ENCODE measurements around the gene FNDC3B.

DNA sequence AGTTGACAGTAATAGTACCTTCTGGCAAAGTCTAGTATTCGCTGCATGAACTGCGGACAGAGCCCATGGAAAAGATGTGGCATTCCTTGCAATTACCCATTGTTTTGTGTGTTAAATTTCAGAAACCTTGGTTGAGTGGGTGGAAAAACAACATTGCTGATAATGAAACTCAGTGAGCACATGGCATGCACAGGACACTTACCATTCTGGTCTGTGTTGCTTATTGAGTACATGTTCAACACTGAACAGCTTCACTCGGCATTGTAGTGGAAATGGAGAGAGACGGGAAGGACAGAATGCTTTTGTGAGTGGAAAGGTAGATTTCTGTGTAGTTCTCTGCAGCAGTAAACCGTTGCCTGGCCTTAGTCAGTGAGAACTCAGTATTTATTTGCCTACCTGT is 165.3 kb downstream of the FNDC3B start:
- TF ChIP-seq, protein P1, sequence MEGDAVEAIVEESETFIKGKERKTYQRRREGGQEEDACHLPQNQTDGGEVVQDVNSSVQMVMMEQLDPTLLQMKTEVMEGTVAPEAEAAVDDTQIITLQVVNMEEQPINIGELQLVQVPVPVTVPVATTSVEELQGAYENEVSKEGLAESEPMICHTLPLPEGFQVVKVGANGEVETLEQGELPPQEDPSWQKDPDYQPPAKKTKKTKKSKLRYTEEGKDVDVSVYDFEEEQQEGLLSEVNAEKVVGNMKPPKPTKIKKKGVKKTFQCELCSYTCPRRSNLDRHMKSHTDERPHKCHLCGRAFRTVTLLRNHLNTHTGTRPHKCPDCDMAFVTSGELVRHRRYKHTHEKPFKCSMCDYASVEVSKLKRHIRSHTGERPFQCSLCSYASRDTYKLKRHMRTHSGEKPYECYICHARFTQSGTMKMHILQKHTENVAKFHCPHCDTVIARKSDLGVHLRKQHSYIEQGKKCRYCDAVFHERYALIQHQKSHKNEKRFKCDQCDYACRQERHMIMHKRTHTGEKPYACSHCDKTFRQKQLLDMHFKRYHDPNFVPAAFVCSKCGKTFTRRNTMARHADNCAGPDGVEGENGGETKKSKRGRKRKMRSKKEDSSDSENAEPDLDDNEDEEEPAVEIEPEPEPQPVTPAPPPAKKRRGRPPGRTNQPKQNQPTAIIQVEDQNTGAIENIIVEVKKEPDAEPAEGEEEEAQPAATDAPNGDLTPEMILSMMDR (conservative IDR thresholded peaks at IDR 0.05; ENCODE audit: low read depth, low read length): no peak
- no peak for TF ChIP-seq EZH2 (IDR thresholded peaks at IDR 0.05; ENCODE audit: low read length, unreplicated experiment)
